NCI-H146 treated with DMSO at 0.1 percent for 48 hours (cell line): ENCODE measurements around the gene WFS1.

ENCODE experiments used
- DNase-seq: peaks from one replicate; lab custom pipeline; 2025; ENCODE audit not compliant: unreplicated experiment; lab: John Stamatoyannopoulos, UW

Gene WFS1

GRCh38 chr4:6269616-6270511 lies at the start of gene WFS1:
Gene WFS1 (plus strand): TSS chr4:6269850. CDS start chr4:6277456, 7,606 bp downstream.
- peak; percentile 96 for DNase-seq

- peak; percentile 53 for DNase-seq
Measured at GRCh38 chr4:6221301-6221850, 48.3 kb upstream of the WFS1 start.

- DNase-seq, result peak; percentile 47
Measured at GRCh38 chr4:6221851-6222760, 47.5 kb upstream of the WFS1 start.

- DNase-seq, result no peak
Measured at GRCh38 chr4:6222761-6223292, 46.8 kb upstream of the WFS1 start.

GRCh38 chr4:6224735-6225134 lies 44.9 kb upstream of the WFS1 start:
- no peak for DNase-seq

GRCh38 chr4:6225469-6225868 lies 44.2 kb upstream of the WFS1 start:
- no peak for DNase-seq

- DNase-seq, result no peak
Measured at GRCh38 chr4:6226506-6226905, 43.1 kb upstream of the WFS1 start.

GRCh38 chr4:6227412-6228157 lies 42.1 kb upstream of the WFS1 start:
- no peak for DNase-seq

GRCh38 chr4:6228158-6229067 lies 41.2 kb upstream of the WFS1 start:
- DNase-seq, result no peak

GRCh38 chr4:6229095-6229494 lies 40.6 kb upstream of the WFS1 start:
- DNase-seq, result no peak

GRCh38 chr4:6229671-6230501 lies 39.8 kb upstream of the WFS1 start:
- DNase-seq, result no peak

- no peak for DNase-seq
Measured at GRCh38 chr4:6230502-6230785, 39.2 kb upstream of the WFS1 start.

GRCh38 chr4:6230827-6231662 lies 38.6 kb upstream of the WFS1 start:
- DNase-seq, result no peak

- DNase-seq, result no peak
Measured at GRCh38 chr4:6231663-6232165, 37.9 kb upstream of the WFS1 start.

GRCh38 chr4:6232836-6233785 lies 36.5 kb upstream of the WFS1 start:
- DNase-seq, result no peak

GRCh38 chr4:6233929-6234328 lies 35.7 kb upstream of the WFS1 start:
- DNase-seq, result no peak

- no peak for DNase-seq
Measured at GRCh38 chr4:6235012-6235411, 34.6 kb upstream of the WFS1 start.
